HG02571 (cell line): ENCODE data around the gene YIPF3.
"Not testable (repeated sequence)": the region's sequence is repeated elsewhere in the genome, so short reads cannot be mapped to it uniquely, and the experiment has no call there.

Experiments used
- ATAC-seq: cut with Tn5 transposase; IDR thresholded peaks from one replicate; pipeline ENCODE4 v1.9.1; 2021; ENCODE audit warnings: mild to moderate bottlenecking, moderate library complexity; ENCODE audit not compliant: unreplicated experiment

YIPF3 gene

DNA sequence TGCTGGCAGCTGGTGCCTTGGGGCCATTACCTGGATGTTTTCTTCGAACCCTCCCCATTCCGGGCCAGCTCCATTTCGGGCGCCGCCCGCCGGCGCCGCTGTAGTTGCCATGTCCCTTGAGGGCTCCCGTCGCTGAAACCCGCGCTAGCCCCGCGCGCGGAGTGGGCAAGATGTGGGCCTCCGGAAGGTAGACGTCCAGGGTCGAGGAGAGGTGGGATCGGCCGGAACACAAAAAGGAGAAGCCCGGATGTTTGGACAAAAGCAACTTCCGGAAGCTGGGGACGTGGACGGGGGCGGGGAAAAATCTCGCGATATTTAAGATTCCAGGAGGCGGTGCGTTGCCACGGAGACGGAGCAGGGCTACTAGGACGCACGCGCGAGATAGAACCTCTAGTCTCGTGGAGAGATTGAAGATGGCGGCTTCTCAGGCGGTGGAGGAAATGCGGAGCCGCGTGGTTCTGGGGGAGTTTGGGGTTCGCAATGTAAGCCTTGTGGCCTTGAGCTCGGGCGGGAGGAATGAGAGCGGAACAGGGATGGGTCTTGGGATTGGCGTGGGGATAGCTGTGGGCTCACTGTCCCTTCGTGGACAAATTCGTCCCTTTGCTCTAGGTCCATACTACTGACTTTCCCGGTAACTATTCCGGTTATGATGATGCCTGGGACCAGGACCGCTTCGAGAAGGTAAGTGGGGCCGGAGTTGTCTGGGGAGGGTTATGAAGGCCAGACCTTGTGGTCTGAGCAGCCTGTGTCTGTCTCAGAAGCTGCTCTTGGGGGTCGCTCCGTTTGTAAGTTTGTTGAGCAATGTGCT, at the start of gene YIPF3, which contains the start of gene POLR1C:
YIPF3 (minus strand) TSS at position 230 of the 808 bp plus-strand sequence; CDS start at position 111, 119 bp downstream.
POLR1C (plus strand) TSS at position 393 of the 808 bp plus-strand sequence; CDS start at position 414, 21 bp downstream.
- peak; percentile 83 for ATAC-seq

DNA sequence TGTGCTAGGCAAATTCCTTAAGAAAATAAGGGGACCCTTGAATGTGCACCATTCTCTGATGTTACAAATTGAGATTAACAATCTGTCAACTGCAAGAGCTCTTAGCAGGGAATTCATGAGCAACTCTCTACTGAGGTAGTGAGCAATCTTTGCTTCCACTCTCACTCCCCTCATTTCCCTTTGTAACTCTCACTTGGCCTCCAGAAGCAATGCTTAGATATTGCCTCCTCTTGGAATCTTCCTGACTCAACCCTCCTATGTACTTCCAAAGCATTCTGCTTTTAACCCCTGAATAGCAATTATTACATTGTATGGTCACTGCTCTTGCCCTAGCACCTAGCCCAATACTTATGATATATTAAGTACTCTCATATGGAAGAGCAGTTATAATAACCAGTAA, 42.6 kb upstream of the YIPF3 start:
- ATAC-seq, result no peak

DNA sequence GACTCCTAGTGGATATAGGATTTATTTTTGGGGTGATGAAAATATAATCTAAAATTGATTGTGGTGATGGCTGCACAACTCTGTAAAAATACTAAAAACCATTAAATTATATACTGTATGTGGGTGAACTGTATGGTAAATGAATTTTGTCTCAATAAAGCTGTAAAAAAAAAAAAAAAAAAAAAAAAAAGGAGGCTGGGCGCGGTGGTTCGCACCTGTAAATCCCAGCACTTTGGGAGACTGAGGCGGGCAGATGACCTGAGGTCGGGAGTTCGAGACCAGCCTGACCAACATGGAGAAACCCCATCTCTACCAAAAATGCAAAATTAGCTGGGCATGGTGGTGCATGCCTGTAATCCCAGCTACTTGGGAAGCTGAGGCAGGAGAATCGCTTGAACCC, 40.9 kb upstream of the YIPF3 start:
- not testable (repeated sequence) for ATAC-seq

DNA sequence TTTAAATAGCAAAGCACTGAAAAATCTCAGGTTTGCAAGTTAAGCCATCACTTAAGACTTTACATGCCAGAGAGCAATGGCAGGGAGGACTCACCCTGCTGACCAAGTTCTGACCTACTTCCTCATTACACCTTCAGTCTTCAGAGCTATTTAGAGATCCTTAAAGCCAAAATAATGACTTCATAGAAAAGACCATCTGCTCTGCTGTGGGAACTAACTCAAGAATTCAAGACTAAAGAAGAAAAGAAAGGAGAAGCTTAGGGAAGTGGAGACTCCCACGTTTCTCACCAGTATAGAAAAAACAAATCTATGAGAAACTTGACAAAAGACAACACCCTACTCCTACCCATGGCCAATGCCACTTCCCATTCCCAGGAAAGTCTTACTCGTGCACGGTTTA, 30.5 kb upstream of the YIPF3 start:
- no peak for ATAC-seq

DNA sequence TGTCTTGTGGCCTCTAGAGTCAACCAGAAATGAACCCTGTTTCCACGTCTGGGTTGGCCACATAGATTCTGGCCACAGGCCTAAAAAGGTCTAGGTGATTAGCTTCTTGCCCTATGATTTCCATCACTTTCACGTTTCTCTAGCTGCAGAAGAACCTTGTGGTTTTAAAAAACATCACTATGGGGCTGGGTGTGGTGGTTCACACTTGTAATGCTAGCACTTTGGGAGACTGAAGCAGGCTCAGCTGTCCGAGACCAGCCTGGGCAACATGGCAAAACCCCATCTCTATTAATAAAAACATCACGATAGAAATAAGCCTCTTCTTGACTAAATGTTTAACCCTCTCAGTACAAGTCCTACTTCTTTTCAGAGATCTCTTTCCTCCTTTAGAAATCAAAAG, 27.7 kb upstream of the YIPF3 start:
- no peak for ATAC-seq

DNA sequence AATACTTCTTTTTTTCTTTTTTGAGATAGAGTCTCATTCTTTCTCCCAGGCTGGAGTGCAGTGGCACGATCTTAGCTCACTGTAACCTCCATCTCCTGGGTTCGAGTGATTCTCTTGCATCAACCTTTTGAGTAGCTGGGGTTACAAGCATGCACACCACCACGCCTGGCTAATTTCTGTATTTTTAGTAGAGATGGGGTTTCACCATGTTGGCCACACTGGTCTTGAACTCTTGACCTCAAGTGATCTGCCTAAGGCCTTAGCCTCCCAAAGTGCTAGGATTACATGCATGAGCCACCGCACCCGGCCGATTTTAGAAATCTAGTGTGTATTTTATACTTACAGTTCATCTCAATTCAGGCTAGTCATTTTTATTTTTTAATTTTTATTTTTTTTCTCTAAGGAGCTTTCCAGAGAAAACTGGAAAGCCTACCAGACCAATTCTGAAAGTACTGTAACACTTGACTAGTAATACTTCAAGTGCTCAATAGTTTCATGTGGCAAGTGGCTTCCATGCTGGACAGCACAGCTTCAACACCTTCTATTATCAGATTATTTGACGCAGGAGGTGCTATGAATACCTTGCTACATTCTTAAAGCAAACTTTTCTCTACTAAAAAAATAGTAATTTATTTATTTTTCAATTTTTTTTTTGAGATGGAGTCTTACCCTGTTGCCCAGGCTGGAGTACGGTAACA, 25.2 kb upstream of the YIPF3 start:
- ATAC-seq, result no peak

DNA sequence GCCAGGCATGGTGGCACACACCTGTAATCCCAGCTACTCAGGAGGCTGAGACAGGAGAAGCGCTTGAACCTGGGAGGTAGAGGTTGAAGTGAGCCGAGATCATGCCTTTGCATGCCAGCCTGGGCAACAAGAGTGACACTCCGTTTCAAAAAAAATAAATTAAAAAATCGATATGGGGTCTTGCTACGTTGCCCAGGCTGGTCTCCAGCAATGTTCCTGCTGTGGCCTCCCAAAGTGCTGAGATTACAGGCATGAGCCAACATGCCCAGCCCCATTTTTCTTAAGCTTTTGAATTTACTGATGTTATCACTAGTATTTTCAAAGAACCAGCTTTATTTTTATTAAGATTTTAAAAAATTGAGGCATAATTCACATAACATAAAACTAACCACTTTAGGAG, 23.8 kb upstream of the YIPF3 start:
- no peak for ATAC-seq

DNA sequence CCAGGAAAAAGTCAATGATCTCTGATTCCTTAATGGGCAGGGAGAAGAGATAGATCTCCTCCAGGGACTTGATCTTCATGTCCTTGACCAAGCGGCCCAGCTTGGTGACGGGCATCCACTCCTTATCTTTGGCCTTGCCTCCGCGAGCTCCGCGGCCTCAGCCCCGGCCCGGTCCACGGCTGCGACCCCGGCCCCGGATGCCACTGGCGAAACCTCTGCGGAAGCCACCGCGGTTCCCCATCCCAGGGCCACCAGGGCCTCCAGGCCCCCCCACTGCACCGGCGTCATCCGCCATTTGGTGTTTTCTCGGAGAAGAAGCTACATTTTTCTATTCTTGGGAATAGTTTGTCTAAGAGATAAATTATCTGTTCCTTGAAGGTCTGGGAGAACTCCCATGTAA, 22.7 kb upstream of the YIPF3 start:
- not testable (repeated sequence) for ATAC-seq

DNA sequence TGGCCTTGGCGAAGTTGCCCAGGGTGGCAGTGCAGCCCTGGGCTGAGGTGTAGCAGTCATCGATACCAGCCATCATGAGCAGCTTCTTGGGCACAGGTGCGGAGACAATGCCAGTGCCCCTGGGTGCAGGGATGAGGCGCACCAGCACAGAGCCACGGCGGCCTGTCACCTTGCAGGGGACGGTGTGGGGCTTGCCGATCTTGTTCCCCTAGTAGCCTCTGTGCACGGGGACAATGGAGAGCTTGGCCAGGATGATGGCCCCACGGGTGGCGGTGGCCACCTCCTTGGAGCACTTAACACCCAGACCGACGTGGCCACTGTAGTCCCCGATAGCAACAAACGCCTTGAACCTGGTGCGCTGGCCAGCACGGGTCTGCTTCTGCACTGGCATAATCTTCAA, 22.3 kb upstream of the YIPF3 start:
- not testable (repeated sequence) for ATAC-seq

DNA sequence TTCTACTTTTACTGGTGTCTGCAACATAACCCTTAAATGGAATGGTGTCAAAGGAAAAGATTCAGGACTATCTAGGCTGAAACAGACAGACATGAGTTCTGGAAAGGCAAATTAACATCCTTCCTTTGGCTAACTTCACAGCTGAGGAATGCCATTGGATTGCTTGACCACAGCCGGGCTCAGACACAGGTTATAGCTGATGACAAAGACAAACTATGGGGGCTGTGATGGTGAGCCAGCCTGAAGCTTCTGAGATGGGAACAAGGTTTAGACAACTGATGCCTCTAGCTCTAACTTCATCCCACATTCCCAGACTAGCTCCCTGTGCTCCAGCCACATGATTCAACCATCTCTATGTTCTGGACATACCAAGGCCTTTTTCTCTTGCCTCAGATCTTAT, 15.5 kb upstream of the YIPF3 start:
- ATAC-seq, result no peak

DNA sequence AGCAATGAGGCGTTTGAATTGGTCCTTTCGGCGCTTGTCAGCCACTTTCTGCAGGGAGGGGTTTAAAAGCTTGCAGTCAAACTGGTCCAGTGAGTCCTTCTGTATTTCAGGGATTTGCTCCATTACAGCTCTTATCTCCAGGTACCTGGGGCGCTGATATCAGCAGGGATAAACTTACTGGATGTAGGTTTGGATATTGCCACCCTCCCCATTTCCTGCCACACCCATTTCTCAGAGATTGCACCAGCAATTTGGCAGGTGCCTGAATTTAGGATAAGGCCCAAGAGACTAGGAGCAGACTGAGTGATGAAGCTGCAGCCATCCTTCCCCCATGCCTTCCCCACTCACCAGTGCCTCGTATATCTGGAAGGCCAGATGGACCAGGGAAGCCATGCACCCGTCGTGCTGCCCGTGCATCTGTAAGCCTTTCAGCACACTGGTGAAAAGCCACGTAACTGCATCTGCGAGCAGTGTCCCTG, 7.8 kb upstream of the YIPF3 start:
- ATAC-seq, result no peak

DNA sequence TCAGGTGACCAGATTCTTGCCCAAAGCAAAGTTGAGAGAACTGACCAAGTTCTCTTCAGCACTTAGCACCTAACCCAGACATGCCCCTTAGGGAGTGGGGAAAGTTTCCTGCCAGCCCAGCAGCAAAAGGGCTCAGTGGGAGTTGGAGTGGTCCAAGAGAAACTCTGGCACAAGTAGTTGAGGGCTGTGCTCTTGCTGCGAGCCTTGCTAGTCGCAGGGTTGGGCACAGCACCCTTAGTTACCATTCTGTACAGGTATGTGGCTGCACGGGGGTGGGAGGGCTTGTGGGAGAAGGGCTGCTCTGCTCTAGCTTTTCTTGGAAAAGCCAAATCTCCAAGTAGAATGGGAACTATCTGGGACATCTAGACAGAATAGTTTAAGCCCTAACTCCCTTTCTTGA, 6.6 kb upstream of the YIPF3 start:
- no peak for ATAC-seq

DNA sequence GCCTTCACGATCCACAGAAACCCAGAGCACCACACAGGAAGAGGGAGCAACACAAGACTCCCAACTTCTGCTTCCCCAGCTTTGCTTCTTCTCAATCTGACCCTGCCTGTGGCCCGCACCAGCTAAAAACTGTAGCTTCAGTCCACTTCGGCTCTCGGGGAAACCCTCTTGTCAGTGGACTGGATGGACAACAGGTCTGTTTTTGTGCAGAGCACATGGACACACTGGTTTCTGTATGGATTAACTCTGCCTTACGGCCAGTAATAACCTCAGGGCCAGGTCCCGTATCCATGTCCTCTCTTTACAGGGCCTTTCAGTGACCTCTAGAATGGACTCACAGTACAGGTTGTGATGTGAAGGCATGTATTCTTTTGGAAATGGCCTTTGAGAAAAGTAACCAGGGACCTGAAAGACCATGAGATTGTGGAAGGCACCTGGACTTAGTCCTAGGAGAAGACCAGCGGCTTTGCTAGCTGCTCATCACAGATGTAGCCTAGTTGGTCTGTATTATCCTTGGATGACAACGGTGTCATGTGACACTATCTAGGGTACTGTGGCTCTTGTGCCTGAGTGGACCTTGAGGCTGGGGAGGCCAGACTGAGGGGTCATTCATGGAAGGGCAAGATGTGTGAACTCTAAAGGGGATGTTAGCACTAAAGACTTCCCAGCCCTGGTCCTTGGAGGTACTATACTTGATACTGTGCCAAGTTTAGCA, 6.0 kb upstream of the YIPF3 start:
- no peak for ATAC-seq

DNA sequence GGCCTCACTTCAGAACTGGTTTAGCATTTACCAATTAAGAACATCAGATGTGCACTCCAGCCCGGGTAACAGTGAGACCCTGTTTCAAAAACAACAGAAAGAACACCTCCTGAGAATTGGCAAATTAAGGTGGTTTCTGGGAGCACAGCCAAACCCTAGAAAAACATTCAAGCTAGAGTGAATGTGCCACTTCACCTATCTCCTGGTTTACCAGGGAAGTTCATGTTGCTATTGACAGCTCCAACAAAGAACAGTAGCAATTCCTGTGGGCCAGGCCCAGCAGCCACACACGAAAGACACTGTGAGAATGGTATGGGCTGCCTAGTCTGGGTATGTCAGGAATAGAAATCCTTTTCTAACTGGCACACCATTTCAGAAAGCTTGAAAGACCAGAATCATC, 5.1 kb upstream of the YIPF3 start:
- no peak for ATAC-seq

DNA sequence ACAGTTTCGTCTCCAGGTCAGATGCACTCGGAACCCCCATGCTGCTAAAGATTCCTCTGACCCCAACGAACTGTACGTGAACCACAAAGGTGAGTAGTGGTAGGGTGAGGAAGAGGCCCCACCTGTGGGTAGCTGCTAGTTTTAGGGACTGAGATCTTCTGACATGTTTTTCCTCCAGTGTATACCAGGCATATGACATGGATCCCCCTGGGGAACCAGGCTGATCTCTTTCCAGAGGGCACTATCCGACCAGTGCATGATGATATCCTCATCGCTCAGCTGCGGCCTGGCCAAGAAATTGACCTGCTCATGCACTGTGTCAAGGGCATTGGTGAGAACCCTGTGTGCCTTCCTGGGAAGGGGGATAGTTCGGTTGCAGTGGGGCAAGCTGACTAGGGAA, 3.4 kb upstream of the YIPF3 start:
- ATAC-seq, result no peak

DNA sequence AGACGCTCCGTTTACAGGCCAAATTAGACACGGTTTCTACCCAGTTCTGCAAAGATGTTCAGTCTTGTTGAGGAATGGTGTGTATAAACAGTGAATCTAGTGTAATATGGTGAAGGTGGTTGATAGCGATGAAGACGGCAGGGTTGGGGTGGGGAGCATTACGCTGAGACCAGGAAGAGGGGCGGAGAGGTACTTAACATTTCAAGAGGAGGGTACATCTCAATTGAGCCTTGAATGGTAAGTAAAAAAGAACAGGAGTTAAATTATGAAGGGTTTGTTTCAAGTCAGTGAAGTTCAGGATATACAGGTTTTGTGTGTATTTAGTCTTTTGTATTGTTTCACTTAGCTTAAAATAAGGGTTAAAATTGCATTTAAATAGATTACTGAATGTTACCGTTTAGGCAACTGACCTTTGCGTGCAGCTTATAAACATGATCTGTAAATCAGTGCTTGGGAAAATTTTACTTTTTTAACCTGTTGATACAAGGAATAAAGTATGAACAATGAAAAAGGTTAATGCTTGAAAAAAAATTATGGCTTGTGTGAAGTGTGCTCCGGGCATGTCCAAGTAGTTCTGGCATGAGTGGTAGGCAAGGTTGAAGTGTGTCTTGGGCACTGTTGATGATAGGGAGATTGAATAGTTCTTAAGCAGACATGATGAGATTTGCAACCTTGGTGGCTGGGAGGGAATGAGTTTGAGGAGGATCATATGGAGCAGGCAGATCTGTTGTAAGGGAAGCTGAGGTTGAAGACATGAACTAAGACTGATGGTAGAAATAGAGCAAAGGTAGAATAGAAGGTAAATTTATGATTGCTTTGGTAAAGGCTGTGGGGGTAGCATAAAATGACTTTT, 1.0 kb upstream of the YIPF3 start:
- no peak for ATAC-seq

DNA sequence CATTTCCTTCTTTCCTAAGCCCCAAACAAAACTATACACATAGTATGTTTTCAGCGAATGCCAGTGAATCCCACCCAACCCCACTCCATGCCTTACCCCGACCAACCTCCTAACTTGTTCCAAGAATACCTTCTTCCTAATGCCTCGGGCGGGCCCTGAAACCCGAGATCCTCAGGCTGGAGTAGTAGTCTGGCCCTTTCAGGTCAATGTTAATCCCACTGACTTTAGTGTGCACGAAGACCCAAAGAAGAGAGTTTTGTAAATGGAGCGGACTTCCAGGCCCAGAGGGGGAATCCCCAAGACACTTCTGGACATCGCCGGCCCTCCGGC, 394 bp downstream of the YIPF3 start:
- no peak for ATAC-seq

DNA sequence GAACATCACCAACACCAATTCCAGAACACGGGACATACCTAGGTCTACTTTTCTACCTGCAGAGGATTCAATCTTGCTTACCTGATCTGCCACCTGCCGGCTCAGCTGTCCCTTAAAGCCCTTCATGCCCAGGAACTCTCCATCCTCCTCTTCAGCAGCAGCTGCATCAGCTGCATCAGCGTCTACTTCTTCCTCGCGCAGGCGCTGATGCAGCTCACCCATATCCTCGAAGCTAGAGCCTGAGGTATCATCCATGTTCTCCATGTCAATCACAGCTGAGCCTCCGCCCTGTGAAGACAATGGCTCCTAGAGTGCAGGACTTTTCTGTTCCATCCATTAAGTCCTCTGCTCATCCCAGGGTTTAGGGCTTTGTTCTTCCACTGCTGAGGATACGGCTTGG, 918 bp downstream of the YIPF3 start:
- ATAC-seq, result no peak

DNA sequence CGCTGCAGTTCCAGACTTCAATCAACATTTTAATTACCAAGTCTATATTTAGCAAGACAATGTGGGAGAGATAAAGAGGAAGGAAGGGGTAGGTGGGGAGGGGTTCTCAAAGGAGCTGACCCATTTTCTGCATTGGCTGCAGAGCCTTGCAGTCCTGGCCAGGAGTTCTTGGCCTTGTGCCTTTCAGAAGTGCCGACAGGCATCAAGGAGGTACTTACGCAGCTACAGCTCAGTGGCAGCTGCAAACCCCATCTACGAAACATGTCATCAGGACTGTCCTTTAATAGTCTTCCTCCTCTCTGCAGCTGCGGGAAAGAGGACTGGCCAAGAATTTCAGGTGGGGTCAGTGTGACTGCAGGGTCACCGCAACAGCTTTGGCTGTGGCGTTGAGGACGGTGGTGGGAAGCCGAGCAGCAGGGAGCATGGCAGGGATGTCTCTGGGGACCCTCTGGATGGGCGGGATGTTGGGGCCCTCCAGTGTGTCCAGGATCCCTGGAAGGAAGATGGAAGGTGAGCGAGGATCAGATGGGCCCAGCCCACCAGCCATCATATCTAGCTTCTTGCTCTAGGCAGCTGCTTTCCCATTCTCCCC, 4.8 kb downstream of the YIPF3 start:
- ATAC-seq, result no peak

DNA sequence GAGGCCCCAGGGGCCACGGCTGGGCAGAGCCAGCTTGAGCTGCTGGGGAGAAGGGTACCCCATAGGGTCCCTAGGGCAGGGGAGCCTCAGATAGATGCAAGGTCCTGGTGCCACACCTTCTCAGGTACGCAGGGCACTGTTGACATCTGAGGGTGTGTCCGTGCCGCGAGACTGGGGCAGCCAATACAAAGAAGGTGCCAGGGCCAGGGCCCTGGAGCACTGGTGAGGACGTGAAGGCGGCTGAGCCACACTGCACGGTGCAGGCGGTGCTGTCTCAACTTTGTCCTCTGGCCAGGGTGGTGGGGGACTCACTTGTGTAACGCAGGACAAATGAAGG, 5.9 kb downstream of the YIPF3 start:
- ATAC-seq, result no peak
